GM18508 (cell line): ENCODE measurements around the gene HDAC5.
"Not testable (repeated sequence)": the region's sequence is repeated elsewhere in the genome, so short reads cannot be mapped to it uniquely, and the experiment has no call there.

Experiments
- ATAC-seq: cut with Tn5 transposase; IDR thresholded peaks from one replicate; pipeline ENCODE4 v1.9.1; 2021; ENCODE audit warnings: moderate number of reproducible peaks; ENCODE audit not compliant: insufficient read depth, unreplicated experiment

Gene HDAC5

DNA sequence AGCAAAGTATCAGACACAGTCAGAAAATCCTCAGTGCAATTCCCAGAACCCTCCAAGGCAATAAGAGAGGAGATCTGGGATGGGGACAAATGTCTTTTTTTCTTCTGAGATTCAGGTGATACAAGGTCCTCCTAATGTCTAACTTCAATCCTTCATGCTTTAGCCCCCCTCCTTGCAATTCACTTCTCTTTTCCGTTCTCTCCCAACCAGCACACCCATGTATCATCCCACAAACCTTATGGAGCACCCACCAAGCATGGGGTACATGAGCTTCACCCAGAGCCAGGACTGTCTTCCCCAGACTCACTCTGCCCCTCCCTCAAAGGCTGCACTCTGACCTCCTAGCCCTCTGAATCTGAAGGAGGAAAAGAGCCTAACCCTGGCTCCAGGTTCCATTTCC is 10.1 kb downstream of the HDAC5 start:
- ATAC-seq = no peak

DNA sequence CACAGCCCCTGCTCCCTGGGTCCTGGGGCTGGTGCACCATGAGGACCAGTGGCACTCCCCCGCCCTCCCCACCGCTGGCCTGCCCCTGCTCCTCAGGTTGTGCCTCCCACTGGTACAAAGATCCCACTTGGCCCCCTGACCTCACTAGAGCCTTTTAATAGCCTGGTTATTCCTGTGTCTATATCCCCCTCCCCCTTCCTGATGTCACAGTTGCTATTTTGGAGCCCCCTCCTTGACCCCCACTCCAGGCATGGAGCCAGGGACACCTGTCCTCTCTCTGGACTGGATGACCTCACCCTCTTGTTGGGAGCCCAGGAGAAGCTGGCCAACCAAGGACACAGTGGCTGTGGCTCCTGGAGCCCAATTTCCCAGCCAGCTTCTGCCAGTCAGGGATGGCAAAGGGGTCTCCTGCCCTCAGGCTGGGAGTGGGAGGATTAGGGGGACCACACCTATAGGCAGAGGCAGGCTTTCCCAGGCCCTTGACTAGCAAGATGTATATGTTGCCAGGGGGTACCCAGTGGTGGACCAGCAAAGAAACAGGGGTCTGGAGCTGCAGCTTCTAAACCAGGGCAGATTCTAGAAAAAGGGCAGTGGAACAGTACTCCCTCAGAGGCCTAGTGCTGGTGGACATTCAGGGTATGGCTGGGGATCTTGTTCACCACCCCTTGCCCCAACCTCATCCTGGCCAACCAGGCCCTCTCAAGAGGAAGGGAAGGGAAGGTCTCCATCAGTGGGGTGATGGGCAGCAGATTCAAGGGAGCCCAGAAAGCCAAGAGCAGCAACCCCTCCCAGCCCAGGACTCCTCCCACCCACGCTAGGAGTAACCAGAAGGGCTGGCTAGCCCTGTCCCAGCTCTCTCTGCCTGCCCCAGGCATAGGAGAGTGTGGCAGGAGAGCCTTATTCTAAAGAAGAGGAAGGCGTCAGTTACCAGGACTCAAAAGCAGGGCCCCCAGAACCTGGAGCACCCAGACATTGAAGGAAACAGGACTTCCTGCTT is 10.9 kb downstream of the HDAC5 start:
- ATAC-seq = no peak

DNA sequence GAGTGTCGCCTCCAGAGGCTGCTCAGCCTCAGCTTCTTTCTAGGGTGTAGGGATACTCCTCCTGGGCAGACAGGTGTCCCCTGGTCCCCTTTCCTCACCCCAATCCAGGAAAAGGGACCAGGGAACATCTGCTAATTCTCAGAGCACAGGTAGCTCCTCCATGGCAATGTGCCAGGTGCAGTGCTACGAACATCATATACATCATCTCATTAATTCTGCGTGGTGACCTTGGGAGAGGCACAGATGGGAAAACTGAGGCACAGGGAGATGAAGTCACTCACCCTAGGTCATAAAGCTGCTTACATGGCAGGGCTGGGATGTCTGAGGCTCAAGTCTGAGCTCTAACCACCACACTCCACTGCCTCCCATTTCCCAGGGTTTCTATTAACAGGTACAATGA is 11.7 kb downstream of the HDAC5 start:
- no peak for ATAC-seq

DNA sequence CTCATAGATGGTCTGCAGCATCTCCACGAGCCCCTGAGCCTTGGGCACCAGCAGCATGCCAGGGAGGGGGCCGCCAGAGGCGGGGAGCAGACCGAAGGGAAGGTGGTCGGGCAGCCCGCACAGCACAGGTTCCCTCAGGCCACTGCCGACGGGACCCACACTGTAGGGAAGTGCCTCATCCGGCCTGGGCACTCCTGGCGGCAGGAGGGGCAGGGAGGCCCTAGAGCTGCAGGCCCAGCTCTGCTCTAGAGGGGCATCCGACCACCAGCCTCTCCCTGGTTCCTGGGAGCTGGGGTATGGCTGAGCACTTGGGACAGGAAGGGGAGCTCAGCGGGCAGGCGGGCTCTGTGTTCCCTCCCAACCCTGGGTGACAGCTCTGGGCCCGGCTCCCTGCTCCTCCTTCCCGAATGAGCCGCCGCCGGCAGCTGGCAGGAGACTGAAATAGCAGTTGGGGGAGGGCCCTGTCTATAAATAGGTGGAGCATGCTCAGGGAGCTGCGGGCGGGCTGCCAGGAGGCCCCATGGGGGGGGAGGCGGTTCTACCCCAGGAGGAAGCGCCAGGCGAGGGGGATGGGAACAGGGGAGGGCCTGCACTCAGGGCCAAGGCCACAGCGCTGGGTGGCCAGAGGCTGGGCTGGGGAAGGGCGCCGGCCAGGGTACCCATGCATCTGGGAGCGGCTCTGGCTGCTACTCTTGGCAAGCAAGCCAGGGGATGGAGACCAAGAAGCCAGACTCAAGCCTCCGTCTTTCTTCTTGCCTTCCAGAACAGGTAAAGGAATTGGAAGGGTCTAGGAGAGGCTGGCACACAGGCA is 12.4 kb downstream of the HDAC5 start:
- no peak for ATAC-seq

DNA sequence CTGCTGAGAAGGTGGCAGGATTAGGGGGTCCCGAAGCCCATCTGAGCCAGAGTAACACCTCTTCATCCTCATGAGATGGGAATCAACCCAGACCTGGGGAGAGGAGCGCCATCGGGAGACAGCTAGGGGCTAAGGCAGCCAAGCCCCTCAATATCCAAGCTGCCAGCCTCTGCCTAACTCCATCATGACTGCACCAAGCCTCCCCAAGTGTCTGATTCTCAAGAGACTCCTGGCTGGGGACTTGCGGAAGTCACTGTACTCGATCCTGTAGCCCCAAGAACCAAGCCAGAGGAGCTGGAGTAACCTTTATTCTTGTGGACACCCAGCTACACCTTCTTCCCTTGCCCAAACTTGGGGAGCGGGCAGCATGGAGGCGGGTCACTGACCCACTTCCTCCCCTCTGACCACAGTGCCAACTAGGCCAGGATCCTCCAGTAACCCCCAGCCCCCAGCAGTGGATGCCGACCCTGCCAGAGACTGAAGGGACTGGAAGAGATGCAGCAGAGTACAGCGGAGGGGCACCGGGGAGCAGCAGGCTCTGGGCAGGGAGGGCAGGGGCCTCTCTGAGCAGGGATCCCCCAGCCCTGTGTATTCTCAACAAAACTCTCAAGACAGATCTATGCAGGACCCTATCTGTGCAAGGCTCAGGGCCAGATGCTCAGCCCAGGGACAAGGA is 13.3 kb downstream of the HDAC5 start:
- no peak for ATAC-seq

DNA sequence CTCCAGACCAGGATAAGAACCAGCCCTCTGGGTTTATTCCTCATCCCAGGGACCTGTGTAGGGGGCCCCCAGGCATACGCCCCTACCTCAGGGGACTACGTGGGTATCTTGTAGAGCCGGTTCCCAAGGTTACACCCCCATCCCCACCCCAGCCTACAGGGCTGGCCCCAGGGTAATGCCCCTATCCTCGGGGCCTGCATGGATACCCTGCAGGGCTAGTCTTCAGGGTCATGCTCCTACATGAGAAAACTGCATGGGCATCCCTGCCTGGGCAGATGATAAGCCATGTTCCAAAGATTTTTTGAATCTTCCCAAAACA is 14.2 kb downstream of the HDAC5 start:
- no peak for ATAC-seq

DNA sequence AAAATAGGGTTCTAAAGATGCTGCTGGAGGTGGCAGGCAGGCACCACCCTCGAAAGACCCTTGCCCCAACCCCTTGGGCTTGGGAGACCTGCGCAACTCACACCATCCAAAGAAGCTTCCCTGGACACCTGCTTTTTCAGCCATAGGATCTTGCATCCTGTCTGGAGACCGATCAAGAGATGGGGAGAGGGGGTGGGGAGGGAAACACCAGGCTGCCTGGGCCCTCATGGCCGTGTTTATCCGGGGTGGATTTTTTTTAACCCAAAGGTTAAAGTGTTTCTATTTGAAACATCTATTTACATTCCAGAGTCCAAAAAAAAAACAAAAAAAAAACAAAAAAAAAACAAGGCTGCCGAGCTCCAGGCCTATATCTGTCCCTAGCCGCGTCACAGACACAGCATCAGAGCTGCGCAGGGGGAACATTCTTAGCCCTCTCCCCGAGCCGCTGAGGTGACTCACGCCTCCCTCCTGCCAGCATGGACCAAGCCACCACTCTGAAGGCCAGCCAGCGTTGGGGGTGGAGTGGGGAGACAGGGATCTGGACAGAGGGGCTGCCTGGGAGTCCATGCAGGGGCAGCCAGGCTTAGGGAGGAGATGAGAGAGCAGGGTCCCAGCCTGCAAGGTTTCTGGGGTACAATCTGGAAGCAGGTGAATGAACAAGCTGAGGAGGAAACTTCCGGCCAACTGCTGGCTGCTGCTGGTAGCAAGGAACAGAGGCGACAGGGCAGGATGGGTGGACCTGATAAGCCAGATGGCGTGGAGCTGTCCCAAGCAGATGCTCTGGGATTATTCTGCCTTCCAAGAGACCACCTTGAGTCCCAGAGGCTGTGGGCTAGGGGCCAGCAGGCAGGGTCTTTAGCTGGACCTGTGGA is 14.8 kb downstream of the HDAC5 start:
- no peak for ATAC-seq

DNA sequence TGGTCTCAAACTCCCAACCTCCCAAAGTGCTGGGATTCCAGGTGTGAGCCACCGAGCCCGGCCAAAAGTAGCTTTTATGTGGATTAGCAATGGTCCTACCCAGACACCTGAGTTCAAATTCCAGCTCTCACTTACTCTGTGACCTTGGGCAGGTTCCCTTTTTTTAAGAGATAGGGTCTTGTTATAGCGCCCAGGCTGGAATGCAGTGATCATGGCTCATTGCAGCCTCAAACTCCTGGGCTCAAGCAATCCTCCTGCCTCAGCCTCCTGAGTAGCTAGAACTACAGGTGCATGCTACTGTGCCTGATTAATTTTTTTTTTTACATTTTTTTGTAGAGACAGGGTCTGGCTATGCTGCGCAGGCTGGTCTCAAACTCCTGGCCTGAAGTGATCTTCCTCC is 16.6 kb downstream of the HDAC5 start:
- ATAC-seq = no peak

DNA sequence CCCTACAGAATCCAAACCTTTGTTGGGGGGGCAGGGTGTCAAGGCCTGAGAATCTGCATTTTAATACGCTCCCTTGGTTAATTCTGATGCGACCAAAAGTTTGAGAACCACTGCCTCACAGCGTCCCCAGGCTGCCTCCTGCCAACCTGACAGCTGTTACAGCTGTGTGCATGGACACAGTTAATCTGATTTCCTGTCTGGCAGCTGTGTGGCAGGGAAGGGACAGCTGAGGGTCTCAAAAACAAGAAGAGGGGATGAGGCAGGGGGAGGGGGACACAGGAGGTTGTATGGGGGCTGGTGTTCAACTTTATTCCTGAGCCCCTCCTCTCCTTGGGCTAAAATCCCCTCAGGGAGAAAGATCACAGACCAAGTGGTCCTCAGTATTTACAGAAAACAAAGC is 17.5 kb downstream of the HDAC5 start:
- no peak for ATAC-seq

DNA sequence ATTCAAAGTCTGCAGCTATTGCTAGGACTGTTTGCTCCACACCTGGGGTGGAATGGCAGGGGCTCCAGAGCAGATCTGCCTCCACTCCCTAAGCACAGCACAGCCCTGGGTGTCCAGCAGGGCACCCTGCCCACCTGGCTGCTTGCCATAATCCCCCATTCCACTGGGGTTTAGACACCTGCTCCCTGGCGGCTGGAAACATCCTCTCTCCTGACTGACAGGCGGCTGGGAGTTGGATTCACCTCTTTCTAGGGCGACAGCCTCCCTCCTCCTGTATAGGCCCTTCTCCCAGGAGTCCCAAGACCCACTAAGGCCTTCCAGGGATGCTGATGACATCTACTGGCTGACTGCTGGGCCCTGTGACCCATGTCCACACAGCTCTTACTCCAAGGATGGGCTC is 18.0 kb downstream of the HDAC5 start:
- no peak for ATAC-seq

DNA sequence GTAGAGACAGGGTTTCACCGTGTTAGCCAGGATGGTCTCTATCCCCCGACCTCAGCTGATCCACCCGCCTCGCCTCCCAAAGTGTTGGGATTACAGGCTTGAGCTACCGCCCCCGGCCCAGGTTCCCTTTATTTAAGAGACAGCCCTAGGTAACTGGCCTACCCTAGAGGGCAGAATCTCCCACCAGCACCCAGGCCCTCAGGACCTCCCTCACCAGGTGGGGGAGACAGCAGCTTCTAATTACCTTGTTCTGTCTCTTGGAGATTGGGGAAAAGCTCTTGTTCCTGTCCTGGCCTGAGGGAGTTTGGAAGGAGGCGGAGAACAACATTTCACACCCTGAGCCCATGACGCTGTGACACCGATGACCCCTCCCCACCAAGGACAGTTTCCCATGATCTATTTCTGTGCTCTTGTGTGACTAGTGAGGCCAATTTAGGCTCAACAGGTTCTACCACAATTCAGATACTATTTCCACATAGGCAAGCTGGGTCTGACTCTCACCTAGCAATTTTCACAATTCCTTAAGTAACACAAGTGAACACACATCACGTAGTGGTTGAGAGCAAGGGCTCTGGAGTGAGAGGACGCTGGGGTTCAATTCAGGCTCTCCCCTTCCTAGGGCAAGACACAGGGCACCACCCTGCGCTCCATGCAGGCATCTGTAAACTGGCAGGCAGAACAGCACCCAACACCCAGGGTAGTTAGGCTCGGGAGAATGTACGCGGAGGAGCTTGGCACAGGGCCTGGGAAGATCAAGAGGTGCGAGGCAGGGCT is 20.4 kb downstream of the HDAC5 start:
- no peak for ATAC-seq

DNA sequence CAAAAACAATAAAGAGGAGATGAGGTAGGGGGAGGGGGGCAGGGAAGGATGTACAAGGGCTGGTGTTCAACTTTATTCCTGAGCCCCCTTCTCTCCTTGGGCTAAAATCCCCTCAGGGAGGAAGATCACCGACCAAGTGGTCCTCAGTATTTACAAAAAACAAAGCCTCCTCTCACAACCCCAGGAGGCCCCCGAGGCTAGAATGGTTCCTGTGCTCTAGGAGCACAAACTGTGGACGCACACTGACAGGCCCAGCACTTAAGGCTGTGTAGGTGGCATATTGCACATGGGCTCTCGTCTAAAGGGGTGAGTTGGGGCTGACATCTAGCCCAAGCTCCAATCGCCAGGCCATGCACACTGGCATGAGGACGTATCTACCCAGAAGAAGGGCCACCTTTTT is 21.6 kb downstream of the HDAC5 start:
- not testable (repeated sequence) for ATAC-seq

DNA sequence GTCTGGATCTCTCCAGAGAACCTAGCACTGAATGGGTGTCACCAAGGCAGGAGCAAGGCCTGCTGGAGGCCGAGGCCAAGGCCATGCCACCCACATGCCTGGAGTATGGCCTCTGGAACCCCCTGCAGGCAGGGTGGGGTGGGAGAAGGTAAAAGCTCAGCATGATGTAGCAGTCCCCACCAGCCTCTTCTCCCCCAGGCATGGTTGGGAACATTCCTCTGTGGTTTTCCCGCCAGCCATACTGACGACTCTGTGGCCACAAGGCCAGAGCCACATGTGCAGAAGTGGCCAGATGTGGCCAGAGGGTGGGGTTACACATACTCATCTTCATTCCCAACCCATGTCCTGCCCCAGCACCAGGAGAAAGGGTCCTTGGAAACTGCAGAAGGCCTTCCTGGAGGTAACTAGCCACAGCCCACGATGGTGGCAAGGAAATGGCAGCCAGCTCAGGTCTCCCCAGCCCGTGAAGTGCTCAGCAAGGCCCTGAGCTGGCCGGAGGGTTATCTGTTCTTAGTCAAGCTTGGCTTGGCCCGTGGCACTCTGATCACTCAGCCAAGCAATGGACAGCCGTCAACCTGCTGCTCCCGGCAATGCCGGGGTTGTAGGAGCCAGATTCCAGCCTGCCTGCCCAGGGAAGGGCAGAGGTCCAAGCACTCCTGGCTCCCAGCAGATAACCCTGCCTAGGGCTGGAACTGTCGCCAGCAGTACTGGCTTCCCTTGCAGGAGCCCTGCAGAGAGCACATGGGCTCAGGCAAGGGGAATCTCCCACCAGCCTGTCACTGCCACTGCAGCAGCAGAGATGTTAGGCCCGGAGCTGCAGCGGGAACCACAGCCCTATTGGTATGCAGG is 26.1 kb downstream of the HDAC5 start:
- ATAC-seq = no peak

DNA sequence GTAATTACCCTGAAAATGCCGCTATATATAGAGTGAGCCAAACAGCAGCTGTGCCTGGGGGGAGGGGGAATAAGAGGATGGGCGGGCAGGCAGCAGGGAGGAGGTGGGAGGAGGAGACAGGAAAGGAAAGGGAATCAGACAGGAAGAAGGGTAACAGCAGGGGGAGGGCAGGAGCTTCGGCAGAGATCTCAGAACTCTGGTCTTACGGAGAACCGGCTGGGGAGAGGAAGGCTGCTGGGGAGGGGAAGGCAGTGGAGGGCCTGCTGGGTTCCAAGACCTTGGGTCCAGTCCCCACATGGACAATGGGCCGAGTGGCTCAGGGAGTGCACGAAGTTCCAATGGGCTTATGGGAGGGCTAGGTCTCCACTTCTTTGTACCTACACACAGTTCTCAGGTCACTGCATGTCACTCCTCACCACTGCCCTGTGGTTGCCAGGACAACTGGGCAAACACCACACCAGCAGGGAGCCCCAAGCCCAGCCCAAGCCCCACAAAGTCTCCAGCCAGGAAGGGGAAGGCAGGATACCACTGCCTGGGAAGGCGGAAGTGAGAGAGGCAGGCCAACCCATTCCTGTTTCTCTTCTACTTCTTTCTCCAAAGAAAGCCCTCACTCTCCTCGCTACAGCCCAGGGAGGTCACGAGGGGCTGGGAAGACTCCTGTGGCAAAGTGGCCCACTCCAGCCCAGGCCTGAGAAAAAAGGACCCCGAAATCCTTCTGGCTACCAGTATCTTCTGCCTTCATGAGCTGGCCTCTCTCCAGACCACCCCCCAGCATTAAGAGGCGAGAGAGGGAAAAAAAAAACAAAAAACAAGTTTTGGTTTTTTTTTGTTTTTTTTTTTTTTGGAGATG is 27.6 kb downstream of the HDAC5 start:
- no peak for ATAC-seq

DNA sequence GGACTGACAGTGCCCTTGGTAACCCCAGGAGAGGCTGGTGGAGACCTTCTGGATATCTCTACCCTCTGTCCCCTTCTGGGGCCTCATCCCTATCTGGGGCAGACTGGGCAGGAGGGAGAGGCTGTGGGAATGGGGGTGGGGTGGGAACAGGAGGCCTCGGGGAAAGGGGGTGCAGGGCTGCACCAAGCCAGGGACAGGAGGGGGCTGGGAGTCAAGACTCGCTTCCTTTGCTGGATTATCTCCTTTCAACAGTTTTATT is 28.1 kb downstream of the HDAC5 start:
- ATAC-seq = no peak

DNA sequence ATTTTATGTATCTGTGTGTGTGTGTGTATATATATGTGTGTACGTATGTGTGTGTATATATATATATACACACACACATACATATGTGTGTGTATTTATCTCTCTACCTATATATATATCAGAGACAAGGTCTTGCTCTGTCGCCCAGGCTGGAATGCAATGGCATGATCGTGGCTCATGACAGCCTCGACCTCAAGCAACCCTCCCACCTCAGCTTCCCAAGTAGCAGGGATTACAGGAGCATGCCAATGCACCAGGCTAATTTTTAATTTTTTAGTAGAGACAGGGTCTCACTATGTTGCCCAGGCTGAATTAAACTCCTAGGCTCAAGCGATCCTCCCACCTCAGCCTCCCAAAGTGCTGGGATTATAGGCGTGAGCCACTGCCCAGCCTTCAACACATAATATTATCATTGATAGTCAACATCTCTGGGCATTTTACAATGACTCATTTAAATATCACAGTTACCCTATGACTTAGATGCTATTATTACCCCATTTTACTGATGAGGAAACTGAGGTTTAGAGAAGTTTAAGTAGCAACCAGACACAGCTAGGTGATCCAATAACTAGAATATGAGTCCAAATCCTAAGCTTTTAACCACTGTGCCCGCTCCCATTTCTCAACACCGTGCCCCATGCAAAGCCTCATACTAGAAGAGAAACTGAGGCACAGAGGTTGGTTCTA is 28.6 kb downstream of the HDAC5 start:
- no peak for ATAC-seq

DNA sequence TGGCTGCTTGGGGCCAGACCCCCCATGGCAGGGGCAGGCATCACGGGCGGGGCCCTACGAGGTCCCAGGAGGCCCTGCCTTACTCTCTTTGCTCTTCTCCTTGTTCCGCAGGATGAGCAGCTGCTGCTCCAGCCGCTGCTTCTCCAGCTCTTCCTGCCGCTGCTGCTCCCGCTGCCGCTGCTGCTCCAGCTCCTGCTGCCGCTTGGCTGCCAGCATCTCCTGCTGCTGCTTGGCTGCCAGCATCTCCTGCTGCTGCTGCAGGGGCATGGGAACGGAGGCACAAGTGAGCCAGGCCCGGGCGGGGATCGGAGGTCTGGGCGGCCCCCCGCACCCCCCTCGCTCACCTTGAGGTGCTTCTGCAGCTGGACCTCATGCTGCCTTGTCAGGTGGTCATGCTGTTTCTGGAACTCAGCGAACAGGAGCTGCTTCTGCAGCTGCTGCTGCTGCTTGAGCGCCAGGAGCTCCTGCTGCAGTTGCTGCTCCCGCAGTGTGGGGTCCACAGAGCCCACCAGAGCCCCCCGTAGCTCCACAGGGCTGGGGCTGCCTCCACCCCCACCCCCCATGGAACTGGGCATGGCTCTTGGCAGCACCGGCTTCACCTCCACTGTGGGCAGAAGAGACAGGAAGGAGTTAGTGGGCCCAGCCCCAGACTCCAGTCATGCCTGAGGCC is 30.1 kb downstream of the HDAC5 start:
- ATAC-seq = no peak
